H9 (cell line): ENCODE measurements around the gene NF1. TPM values are rescaled to one million over a fixed set of nuclear protein-coding genes. Genes with fewer than 3 reads are reported as not detected.

Experiments used
- DNase-seq: peaks from one replicate; pipeline ENCODE4 v3.0.0-alpha.2; 2017
- H2AFZ ChIP-seq: one replicate; pipeline ENCODE4 v1.6.1; 2013; ENCODE audit warnings: mild to moderate bottlenecking, low read length, control low read depth, moderate library complexity
- H2AK5ac ChIP-seq: 2 replicates; pipeline ENCODE4 v1.6.1; 2013; ENCODE audit warnings: low read length, control low read depth, mixed read lengths; ENCODE audit not compliant: insufficient read length
- H2BK120ac ChIP-seq: one replicate; pipeline ENCODE4 v1.6.1; 2013; ENCODE audit warnings: low read depth, mild to moderate bottlenecking, low read length, control low read depth, inconsistent platforms; ENCODE audit not compliant: poor library complexity, severe bottlenecking
- H2BK12ac ChIP-seq: 2 replicates; pipeline ENCODE4 v1.6.1; 2013; ENCODE audit warnings: low read length, control low read depth, mixed read lengths, low read depth; ENCODE audit not compliant: insufficient read length
- H2BK15ac ChIP-seq: 2 replicates; pipeline ENCODE4 v1.6.1; 2013; ENCODE audit warnings: low read depth, low read length, control low read depth
- H2BK20ac ChIP-seq: one replicate; pipeline ENCODE4 v1.6.1; 2013; ENCODE audit warnings: low read depth, mild to moderate bottlenecking, low read length, control low read depth, inconsistent platforms; ENCODE audit not compliant: poor library complexity, severe bottlenecking
- H2BK5ac ChIP-seq: 2 replicates; pipeline ENCODE4 v1.6.1; 2013; ENCODE audit warnings: low read length, control low read depth, mixed read lengths; ENCODE audit not compliant: insufficient read length
- H3K14ac ChIP-seq: 2 replicates; pipeline ENCODE4 v1.6.1; 2013; ENCODE audit warnings: low read length, control low read depth; ENCODE audit not compliant: insufficient read depth
- H3K18ac ChIP-seq: 2 replicates; pipeline ENCODE4 v1.6.1; 2013; ENCODE audit warnings: low read depth, mild to moderate bottlenecking, mixed read lengths, low read length, control low read depth; ENCODE audit not compliant: insufficient read length
- H3K23ac ChIP-seq: 2 replicates; pipeline ENCODE4 v1.6.1; 2013; ENCODE audit warnings: low read length, control low read depth, mixed read lengths, low read depth; ENCODE audit not compliant: insufficient read length
- H3K23me2 ChIP-seq: 2 replicates; pipeline ENCODE4 v1.6.1; 2013; ENCODE audit warnings: low read depth, mild to moderate bottlenecking, mixed read lengths, low read length, control low read depth; ENCODE audit not compliant: insufficient read length, poor library complexity, severe bottlenecking
- H3K27ac ChIP-seq: 2 replicates; pipeline ENCODE4 v1.5.1; 2013; ENCODE audit warnings: low read length, control low read depth, mixed read lengths, low read depth; ENCODE audit not compliant: insufficient read length
- H3K27me3 ChIP-seq: 2 replicates; pipeline ENCODE4 v1.6.1; 2013; ENCODE audit warnings: low read length, control low read depth, inconsistent platforms; ENCODE audit not compliant: insufficient read depth
- H3K4ac ChIP-seq: 2 replicates; pipeline ENCODE4 v1.6.1; 2013; ENCODE audit warnings: low read depth, mild to moderate bottlenecking, control low read depth, inconsistent platforms, low read length, moderate library complexity
- H3K4me1 ChIP-seq: 2 replicates; pipeline ENCODE4 v1.6.1; 2013; ENCODE audit warnings: low read length, control low read depth, inconsistent platforms; ENCODE audit not compliant: insufficient read depth
- H3K4me2 ChIP-seq: 2 replicates; pipeline ENCODE4 v1.6.1; 2013; ENCODE audit warnings: low read length, control low read depth, mixed read lengths; ENCODE audit not compliant: insufficient read length, insufficient read depth
- H3K56ac ChIP-seq: 2 replicates; pipeline ENCODE4 v1.6.1; 2013; ENCODE audit warnings: low read depth, mild to moderate bottlenecking, mixed read lengths, low read length, control low read depth; ENCODE audit not compliant: insufficient read length
- H3K79me1 ChIP-seq: 2 replicates; pipeline ENCODE4 v1.6.1; 2013; ENCODE audit warnings: low read depth, mild to moderate bottlenecking, moderate library complexity, low read length, control low read depth, inconsistent platforms; ENCODE audit not compliant: insufficient read depth, poor library complexity, severe bottlenecking
- H3K79me2 ChIP-seq: 2 replicates; pipeline ENCODE4 v1.6.1; 2013; ENCODE audit warnings: low read length, control low read depth, inconsistent platforms; ENCODE audit not compliant: insufficient read depth
- H3K9ac ChIP-seq: 2 replicates; pipeline ENCODE4 v1.6.1; 2013; ENCODE audit warnings: low read length, control low read depth, mixed read lengths; ENCODE audit not compliant: insufficient read length; ENCODE audit errors: extremely low read depth
- H3K9me3 ChIP-seq: one replicate; pipeline ENCODE4 v1.6.1; 2013; ENCODE audit warnings: low read depth, low read length, inconsistent platforms; ENCODE audit not compliant: control insufficient read depth
- H3T11ph ChIP-seq: one replicate; pipeline ENCODE4 v1.6.1; 2013; ENCODE audit warnings: mild to moderate bottlenecking, low read length, control low read depth, inconsistent platforms
- H4K20me1 ChIP-seq: one replicate; pipeline ENCODE4 v1.6.1; 2013; ENCODE audit not compliant: control insufficient read depth, insufficient read length, insufficient read depth
- H4K5ac ChIP-seq: 2 replicates; pipeline ENCODE4 v1.6.1; 2013; ENCODE audit warnings: low read depth, mild to moderate bottlenecking, mixed read lengths, low read length, control low read depth; ENCODE audit not compliant: insufficient read length
- H4K8ac ChIP-seq: replicated peaks from 2 replicates; pipeline ENCODE4 v1.6.1; 2013; ENCODE audit warnings: low read length, control low read depth, mixed read lengths, low read depth; ENCODE audit not compliant: insufficient read length
- H4K91ac ChIP-seq: 2 replicates; pipeline ENCODE4 v1.6.1; 2013; ENCODE audit warnings: low read depth, mild to moderate bottlenecking, moderate library complexity, mixed read lengths, low read length, control low read depth; ENCODE audit not compliant: insufficient read length
- H3K27ac Mint-ChIP-seq, 3 experiments: 2 replicates in 2 of 3; 3 replicates in 1 of 3; pipeline ENCODE4 v1.8.0; 2020 to 2021; ENCODE audit warnings: mixed read lengths in 3 of 3, mild to moderate bottlenecking in 1 of 3, moderate library complexity in 1 of 3
- H3K27me3 Mint-ChIP-seq: 2 replicates; pipeline ENCODE4 v1.8.0; 2021; ENCODE audit warnings: low read depth, mild to moderate bottlenecking, moderate library complexity, mixed read lengths
- H3K36me3 Mint-ChIP-seq, 3 experiments: 2 replicates in 2 of 3; 3 replicates in 1 of 3; pipeline ENCODE4 v1.8.0; 2020 to 2021; ENCODE audit warnings: low read depth in 3 of 3, mixed read lengths in 3 of 3; ENCODE audit not compliant: insufficient read depth in 1 of 3
- H3K4me1 Mint-ChIP-seq, 2 experiments: 2 replicates each; pipeline ENCODE4 v1.8.0; 2020; ENCODE audit warnings: mixed read lengths in 2 of 2
- H3K4me3 Mint-ChIP-seq, 2 experiments: 2 replicates in 1 of 2; 3 replicates in 1 of 2; pipeline ENCODE4 v1.8.0; 2020 to 2021; ENCODE audit warnings: mild to moderate bottlenecking in 2 of 2, mixed read lengths in 2 of 2, moderate library complexity in 1 of 2
- H3K9me3 Mint-ChIP-seq, 2 experiments: 2 replicates in 1 of 2; 3 replicates in 1 of 2; pipeline ENCODE4 v1.8.0; 2020; ENCODE audit warnings: mild to moderate bottlenecking in 2 of 2, mixed read lengths in 2 of 2, moderate library complexity in 1 of 2
- total RNA-seq: library from RNA; stranded (reverse); gene quantifications from 2 replicates; pipeline ENCODE4 v1.2.1, GENCODE V29; 2021
- TF ChIP-seq, protein P1 (sequence below): fragments of 200-600 bp; sonication (generic); conservative IDR thresholded peaks from 3 replicates; pipeline ENCODE4 v1.8.0; 2021; ENCODE audit warnings: antibody characterized with exemption, mild to moderate bottlenecking

NF1 gene
- total RNA-seq, 1 experiment from 2014 or later: 38.1 TPM

GRCh38 chr17:31349454-31349853, 254.7 kb downstream of the NF1 start:
- Histone ChIP-seq H3K9me3 (no peaks in the 10 kb centered on the region), H2AFZ (no peak overlapping the region), H3K23ac (no peak overlapping the region), H3K79me1 (no peaks in the 10 kb centered on the region), H3K23me2 (no peaks in the 10 kb centered on the region), H3K9ac (no peak overlapping the region), H2AK5ac (no peak overlapping the region), H4K5ac (no peak overlapping the region), H3K56ac (no peak overlapping the region), H2BK12ac (no peak overlapping the region), H2BK20ac (no peak overlapping the region), H2BK120ac (no peak overlapping the region), H3K27ac (no peak overlapping the region), H4K91ac (no peak overlapping the region), H3K18ac (no peak overlapping the region), H3K4me1 (no peaks in the 10 kb centered on the region), H3K79me2 (no peaks in the 10 kb centered on the region), H3K14ac (no peak overlapping the region), H2BK15ac (no peak overlapping the region), H3T11ph (no peak overlapping the region), H2BK5ac (no peak overlapping the region), H4K20me1 (no peaks in the 10 kb centered on the region), H3K4me2 (no peak overlapping the region), H3K27me3 (no peaks in the 10 kb centered on the region), H4K8ac (no peak overlapping the region), H3K4ac (no peak overlapping the region)
- no peak for DNase-seq
- no peaks in the 10 kb centered on the region for H3K4me1 Mint-ChIP-seq
- H3K9me3 Mint-ChIP-seq: no peaks in the 10 kb centered on the region; a peak in 1 of 5 replicates
- no peaks in the 10 kb centered on the region for H3K27me3 Mint-ChIP-seq
- TF ChIP-seq, protein P1, sequence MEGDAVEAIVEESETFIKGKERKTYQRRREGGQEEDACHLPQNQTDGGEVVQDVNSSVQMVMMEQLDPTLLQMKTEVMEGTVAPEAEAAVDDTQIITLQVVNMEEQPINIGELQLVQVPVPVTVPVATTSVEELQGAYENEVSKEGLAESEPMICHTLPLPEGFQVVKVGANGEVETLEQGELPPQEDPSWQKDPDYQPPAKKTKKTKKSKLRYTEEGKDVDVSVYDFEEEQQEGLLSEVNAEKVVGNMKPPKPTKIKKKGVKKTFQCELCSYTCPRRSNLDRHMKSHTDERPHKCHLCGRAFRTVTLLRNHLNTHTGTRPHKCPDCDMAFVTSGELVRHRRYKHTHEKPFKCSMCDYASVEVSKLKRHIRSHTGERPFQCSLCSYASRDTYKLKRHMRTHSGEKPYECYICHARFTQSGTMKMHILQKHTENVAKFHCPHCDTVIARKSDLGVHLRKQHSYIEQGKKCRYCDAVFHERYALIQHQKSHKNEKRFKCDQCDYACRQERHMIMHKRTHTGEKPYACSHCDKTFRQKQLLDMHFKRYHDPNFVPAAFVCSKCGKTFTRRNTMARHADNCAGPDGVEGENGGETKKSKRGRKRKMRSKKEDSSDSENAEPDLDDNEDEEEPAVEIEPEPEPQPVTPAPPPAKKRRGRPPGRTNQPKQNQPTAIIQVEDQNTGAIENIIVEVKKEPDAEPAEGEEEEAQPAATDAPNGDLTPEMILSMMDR: no peak
- H3K27ac Mint-ChIP-seq: no peak overlapping the region
- no peak overlapping the region for H3K4me3 Mint-ChIP-seq
- H3K36me3 Mint-ChIP-seq: peaks cover 2 to 29% (median 15%) of the 10 kb centered on the region in 3 experiments; a peak in 5 of 7 replicates
